H4 (cell line): ENCODE results near the gene NHLH1. TPM values are rescaled to one million over a fixed set of nuclear protein-coding genes. Genes with fewer than 3 reads are reported as not detected.
"Not testable (repeated sequence)": the region's sequence is repeated elsewhere in the genome, so short reads cannot be mapped to it uniquely, and the experiment has no call there.

Experiments
- DNase-seq: peaks from one replicate; pipeline ENCODE4 v3.0.0-alpha.2; 2015; ENCODE audit warnings: low spot score
- total RNA-seq: library from RNA; depleted of rRNA; stranded (reverse); fragments of >200 nt; shearing (Covaris generic); gene quantifications from 2 replicates; pipeline ENCODE4 v1.2.3, GENCODE V29; 2014

The NHLH1 gene
- total RNA-seq, 1 experiment from 2014 or later = 0.04 TPM

DNA sequence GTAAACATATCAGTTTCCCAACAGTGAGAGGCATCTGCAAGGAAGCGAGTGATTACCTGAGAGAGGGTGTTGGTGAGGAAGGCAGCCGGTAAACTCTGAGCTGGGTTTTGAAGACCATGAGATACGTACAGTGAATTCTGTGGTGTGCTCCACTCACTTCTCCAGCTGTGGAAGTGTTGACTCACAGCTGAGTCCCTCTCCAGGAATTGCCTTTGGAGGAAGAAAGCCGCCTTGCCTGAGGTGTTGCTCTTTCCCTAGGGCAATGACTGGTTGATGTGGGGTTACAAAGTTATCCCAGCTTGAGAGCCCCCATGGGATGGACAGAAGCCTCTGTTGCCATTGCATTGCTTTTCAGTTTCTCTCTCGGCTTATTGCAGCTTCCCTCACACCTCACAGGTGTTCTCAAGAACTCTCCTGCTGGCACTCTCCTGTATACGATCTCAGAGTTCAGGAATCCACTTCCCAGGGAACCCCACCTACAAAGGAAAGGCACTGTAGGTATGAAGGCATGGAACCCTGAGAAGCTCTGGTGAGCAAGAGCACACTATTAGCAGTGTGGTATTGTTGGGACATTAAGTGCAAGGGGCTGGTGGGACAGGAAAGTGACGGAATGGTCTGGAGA lies 10.8 kb downstream of the NHLH1 start:
- DNase-seq = no peak

DNA sequence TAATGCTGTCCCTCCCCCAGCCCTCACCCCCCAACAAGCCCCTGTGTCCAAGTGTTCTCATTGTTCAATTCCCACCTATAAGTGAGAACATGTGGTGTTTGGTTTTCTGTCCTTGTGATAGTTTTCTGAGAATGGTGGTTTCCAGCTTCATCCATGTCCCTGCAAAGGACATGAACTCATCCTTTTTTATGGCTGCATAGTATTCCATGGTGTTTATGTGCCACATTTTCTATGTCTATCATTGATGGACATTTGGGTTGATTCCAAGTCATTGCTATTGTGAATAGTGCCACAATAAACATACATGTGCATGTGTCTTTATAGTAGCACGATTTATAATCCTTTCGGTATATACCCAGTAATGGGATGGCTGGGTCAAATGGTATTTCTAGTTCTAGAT lies 17.9 kb downstream of the NHLH1 start:
- DNase-seq = not testable (repeated sequence)

DNA sequence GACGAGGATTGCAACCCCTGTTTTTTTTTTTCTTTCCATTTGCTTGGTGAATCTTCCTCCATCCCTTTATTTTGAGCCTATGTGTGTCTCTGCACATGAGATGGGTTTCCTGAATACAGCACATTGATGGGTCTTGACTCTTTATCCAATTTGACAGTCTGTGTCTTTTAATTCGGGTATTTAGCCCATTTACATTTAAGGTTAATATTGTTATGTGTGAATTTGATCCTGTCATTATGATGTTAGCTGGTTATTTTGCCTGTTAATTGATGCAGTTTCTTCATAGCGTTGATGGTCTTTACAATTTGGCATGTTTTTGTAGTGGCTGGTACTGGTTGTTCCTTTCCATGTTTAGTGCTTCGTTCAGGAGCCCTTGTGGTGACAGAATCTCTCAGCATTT lies 21.5 kb downstream of the NHLH1 start:
- not testable (repeated sequence) for DNase-seq

DNA sequence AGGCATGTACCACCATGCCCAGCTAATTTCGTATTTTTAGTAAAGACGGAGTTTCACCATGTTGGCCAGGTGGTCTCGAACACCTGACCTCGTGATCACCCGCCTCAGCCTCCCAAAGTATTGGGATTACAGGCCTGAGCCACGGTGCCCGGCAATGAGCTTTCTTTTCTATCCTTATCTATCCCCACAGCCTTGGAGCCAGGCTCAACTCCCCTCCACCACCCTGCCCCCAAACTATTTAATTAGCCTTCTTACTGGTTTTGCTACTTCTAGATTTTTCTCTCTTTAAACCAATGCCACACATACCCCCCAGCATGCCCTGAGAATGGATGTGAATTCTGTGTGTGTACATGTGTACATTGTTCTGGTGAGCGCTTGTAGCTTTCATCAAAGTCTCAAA lies 27.8 kb downstream of the NHLH1 start:
- DNase-seq = no peak

DNA sequence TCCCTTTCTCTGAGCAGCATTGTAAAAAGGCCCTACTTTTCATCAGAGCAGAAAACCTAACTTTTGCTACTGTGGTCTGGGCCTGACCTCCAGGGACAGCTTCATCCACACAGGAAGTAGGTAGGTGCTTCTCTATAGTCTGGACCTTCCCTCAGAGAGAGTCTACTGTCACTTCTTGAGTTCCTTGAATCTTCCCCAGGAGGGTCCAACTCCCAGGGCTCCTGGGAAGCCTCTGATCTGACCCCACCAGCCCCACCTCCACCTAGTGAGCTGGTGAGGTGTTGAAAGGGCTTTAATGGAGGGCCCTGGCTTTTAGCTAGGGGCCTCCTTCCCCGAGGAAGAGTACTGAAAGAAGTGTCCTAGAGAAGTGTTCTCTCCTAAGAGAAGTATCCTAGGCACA lies 30.8 kb downstream of the NHLH1 start:
- DNase-seq = no peak

DNA sequence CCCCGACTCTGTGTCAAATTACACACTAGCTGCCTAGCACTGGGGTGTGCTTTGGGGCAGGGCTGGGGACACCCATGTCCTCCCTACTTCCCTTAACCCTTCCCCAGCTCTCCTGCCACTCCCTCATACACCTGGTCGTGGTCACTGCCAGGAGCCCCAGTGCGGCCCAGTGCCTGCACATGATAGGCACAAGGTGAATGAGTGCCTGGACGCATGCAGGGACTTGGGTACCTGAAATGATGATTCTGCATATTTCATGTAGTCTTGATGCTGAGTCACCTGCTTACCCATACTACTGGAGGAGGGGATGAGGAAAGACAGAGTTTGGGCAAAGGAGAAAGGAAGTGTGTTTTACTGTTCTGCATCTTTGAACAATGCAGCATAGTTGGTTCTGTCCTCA lies 32.0 kb downstream of the NHLH1 start:
- DNase-seq = no peak

DNA sequence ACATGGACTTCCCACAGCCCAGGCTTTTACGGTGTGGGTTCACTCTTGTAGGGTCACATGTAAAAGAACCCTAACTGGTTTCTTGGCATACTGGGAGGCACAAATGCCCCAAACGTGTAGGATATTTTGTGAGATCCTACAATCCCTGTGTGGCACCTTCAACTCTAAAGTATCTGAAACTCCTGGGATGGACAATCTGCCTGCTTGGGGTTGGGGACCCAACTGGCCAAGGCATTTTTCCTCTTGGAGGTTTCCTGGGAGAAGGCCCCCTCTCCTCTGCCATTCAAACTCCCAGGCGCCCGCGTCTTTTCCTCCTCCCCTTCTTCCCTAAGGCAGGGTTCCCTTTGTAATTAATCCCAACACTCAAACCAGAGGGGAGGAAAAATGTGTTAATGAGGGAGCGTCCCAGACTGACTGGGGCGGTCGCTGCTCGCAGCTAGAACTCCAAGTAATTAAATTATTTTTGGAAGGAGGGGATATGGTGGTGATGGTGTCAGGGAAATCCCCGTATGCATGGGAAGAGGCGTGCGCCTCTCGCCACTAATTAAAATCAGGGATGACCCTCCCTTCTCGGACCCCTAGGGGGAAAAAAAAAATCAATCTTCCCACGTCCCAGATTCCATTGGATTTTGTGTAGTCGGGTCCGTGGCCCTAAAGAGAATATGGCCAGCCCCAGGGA lies 32.8 kb downstream of the NHLH1 start:
- no peak for DNase-seq

DNA sequence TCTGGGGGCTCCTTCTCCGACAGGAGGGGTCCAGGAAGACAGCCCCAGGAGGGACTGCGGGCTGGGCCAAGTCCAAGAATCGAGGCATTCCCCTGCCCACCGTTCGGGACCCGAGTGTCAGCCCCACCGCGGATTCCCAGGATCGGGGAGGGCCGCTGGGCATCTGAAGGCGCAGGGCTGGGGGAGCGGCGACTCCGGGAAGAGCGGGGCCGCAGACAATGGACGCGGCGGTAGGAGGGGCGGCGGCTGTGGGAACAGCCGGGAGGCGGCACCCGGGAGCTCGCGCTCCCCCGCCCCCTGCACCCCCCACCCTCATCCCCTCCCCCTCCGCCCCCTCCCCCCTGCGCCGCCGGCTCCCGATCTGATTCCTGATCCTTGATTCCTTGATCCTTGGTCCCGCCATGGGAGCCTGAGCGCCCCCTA lies 33.4 kb downstream of the NHLH1 start, which contains the start of gene VANGL2:
VANGL2 (plus strand) TSS at position 342 of the 423 bp plus-strand sequence. CDS start 15,274 bp downstream, outside the sequence.
- DNase-seq = peak; percentile 37

DNA sequence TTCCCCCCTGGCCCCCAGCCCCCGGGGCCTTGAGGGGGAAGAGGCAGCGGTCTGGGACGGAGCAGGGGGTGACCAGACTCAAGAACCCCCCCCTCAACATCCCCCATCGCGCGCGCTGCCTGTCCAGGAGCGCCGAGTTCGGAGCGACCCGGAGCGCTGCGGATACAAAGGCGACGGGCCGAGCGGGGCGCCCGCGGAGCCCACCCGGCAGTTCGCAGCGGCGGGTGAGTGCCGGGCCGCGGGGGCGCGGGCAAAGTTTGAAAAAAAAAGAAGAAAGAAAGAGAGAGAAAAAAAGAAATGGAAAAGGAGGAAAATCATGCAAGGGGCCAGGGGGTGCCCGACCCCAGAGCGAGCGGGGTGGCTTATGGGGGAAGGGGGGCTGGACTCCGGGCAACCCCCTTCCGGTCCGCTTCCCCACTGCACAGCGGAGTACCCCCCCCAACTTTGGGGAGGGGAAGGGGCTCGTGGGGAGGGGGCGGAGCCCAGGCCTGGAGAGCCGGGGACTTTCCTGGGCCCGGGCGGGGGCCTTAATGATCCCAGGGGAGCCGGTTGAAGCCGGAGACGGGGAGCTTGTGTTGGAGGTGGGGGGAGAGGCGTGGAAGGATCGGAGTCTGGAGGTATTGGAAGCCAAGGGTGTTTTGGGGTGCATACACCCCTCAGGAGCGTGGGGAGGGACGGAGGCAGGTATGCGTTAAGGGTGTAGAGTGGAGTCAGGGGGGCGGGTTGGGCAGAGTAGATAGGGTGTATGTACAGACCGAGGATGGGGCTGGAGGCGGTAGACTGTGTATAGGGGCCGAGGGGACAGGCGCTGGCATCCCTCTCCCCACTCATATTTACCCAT lies 34.0 kb downstream of the NHLH1 start:
- no peak for DNase-seq

DNA sequence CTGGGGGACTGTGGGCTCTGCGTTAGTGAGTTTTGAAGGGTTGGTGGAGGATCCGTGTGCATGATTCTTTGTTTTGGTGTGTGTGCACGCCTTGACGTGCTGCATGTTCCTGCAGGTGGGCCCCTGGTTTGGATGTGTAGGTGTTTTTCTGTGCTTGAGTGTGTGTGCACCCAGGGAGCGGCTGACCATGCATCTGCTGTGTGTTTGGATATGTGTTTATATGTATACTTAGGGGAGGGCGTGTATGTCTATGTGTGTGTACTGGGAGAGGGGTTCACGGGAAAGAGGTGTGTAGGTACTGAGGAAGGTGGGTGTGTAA lies 34.6 kb downstream of the NHLH1 start:
- no peak for DNase-seq

DNA sequence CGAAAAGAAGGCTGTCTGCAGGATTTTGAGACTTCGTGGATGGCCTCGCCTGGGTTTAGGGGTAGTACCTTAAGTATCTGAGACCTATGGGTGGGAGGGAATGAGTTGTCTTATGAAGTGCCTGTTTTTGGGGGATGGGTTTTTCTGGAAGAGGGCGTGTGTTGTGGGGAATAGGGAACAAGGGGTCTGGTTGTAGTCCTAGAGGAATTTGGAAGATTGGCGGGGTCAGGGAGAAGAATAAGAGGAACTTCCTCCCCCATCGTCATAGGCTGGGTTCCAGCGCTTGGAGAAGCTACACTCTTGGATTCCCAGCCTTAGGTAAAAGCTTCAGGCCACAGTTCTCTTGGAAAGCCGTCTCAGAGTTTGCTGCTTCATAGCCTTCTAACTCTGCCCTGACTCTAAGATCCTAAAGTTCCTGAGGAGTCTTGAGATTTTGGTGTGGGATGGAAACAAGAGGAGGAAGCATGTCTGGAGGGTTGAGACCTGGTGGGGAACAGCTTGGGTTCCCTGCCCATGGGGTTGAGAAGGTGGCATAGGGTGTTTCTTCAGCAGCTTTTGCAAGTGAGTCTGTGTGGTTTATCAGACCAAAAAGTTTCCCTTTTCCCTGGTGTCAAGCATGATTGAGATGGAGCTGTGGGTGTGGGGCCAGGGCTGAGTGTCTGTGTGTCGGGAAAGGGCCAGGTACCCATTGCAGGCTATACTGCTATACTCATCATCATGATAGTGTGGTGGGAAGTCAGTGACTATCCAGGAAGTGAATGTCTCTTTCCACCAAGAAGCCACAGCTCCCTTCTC lies 35.3 kb downstream of the NHLH1 start:
- DNase-seq = no peak

DNA sequence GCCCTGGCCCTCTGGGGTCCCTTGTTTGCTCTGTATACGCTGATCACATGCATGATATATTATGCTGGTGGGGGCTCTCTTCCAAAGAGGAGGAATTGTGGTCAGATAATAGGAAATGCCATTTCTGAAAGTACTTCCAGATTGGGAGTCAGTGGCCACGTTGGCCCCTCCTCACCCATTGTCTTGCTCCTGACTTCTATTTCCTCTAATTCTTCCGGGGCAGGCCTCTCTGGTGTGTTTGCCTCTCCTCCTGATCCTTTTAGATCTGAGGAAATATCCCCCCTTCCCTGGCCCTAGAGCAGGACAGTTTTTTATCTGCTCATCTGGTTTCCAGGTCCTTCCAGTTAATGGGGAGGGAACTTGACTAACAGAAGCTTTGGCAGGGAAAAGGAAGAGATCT lies 36.4 kb downstream of the NHLH1 start:
- DNase-seq = no peak

DNA sequence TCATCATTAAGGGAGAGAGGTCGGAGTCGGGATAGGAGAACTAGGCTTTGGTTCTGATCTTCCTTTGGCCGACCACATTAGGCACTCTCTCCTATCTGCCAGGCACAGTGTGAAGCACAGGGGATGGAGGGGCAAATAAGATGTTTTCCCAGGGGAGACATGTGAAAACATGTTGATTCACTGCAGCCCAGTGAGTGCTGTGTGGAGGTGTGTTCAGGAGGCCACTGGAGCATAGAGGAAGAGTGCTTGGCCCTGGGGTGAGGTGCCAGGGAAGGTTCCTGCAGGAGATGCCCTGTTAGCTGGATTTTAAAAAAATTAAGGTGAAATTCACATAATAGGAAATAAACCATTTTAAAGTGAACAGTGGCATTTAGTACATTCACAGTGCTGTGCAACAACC lies 37.2 kb downstream of the NHLH1 start:
- no peak for DNase-seq

DNA sequence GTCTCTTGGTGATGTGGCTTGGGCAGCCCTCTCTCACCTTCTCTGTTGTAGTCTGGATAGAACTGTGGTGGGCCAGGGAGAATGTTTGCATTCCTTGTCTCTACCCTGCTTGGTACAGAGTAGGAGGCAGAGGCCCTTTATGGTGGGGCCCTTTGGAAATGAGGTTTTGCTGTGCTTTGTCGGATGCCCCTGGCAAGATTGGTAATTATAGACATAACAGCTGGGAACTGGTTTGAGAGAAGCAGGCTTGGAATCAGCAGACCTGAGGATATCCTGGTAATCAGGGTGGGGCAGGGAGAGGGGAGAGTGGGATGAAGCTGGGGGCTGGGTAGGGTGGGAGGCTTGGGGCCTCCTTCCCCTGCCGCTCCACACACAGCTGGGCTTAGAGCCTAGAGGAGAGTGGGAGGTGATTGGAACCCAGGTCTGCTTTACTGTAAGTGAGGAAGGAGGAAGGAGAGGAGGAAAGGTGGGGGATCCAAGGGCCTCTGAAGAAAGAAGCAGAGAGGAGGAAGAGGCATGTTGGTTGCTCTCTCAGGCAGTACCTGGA lies 38.5 kb downstream of the NHLH1 start:
- no peak for DNase-seq

DNA sequence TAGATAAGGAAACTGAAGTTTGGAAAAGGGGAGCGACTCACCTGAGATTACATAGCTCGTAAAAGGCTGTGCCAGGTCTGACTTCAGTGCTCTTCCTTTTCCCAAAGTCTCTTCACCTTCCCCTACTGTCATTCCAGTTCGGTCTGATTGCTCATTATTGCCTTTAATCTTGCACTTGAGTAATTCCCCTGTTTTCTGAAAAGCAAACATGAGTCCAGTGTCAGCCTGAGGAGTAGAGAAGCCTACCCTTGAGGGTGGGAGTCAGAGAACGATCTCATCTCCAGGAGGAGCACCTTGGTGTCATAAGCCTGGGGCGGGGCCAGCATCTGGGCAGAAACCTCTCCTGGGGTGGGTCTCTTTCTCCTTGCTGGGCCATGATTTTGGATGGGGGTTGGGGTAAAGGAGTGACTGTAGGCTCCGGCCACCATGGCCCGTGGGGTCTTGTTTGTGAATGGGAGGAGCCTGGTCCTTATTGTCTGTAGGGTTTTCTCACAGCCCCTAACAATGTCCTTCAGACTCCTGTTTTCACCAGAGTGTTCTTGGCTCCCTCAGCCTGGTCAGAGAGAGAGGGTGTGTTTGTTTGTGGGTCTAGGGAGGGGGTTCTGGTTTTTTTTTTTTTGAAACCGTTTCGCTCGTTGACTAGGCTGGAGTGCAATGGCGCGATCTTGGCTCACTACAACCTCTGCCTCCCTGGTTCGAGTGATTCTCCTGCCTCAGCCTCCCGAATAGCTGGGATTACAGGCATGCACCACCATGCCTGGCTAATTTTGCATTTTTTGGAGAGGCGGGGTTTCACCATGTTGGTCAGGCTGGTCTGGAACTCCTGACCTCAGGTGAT lies 39.5 kb downstream of the NHLH1 start:
- DNase-seq = no peak

DNA sequence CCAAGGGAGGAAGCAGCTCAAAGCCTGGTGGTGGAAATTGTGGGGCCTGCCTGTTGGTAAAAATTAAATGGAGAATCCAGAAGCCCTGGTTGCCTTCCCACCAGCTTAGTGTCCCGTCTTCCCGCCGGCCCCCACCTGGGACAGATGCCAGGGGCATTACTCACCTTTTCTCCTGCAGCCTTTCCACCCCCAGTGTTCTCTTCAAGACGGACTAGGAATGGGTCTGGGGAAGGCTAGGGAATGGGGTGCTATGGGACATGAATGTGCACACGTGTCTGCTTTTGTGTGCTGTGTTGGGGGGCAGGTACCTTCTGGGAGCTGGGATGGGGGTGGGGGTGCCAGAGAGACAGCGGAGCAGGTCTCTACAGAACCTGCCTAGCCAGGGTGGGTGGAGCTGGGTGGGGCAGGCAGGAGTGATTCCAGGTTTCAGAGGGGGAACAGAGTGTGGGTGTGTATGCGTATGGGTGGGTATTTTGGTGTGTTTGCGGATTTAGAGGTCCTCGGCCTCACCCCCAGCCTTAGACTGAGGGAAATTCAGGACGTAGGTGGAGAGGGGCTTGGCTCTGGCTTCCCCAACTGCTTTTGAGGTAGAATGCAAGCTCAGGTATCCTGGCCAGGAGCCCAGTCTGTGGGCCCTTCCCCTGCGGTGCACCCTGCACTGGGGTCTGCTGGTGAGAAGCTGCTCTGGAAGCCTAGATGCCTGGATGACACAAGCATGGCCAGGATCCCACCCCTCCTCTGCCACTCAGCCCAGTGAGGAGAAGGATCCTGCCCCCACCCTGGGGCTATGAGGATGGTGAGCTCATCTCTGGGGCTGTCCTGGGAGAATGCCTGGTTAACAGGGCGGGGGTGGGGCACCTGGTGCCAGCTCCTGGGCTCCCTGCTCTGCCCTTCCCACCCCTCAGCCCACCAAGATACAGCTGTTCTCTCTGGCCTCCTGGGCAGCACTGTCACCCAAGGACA lies 41.2 kb downstream of the NHLH1 start:
- DNase-seq = no peak

DNA sequence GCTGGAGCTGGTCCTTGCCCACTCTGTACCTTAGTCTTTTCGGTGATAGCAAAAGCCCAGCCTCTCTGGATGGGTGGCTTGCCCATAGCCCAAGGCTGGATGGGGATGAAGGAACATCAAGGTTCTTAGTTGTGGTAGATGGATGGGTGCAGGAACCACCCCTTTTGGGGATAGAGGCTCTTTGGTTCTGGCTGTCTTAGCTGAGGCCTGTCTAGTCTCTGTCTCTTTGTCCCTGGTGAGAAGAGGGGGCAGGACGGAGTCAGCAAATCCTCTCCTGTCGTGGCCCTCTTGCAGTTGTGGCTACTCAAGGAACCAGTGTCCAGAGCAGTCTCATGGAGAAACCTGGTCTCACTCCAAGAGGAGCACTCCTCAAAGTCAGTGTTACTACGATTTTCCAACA lies 42.0 kb downstream of the NHLH1 start:
- DNase-seq = no peak

DNA sequence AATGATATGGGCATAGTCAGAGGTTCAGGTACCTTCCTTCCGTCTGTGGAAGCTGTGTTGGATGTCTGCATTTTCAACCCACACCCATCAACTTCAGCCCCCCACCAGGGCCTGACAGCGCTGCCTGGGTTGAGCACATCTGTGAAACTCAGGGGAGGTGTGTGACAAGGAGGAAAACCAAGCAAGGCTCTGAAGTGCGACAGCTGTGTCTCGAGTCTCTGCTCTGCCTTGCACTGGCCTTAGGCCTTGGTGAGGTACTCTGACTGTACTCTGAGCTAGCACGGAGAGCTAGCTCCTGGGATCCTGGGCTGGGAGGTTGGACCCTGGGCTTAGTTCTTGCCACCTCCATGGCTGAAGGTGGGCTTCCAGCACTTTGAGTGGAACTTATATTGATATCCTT lies 42.6 kb downstream of the NHLH1 start:
- DNase-seq = no peak

DNA sequence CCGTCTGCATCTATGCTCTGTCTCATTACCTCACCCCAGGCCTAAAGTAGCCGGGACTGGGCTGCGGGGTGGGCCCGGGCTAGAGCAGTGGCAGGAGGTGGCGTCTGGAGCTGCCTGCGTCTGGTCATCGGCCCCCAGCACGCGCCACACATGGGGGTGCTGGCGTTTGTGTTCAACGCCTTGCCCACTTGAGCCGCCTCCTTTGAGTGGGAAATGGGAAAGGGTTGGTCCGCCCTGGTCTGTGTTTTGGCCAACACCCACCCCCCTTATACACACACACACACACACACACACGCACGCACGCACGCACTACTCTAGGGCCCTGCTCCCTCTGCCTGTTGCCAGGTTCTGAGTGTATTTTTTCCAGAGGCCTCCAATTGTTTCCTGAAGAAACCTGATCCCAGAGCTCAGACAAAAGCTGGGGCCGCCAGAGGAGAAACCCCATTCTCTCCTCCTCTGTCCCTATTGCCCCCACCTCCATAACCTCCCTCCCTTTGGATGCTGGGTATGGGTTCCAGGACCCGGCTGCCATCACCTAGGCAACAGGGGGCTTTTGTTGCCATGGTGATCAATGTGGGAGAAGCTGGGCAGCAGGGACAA lies 43.6 kb downstream of the NHLH1 start:
- no peak for DNase-seq
